ENCODE measurements around the gene RBM20. TPM values are rescaled to one million over a fixed set of nuclear protein-coding genes. Genes with fewer than 3 reads are reported as not detected.

RBM20 gene
- total and polyA plus RNA-seq, 10 of the 15 experiments (the other 5 are each of a cell fraction or from before 2014, with no cell fraction given): 0.04 to 0.26 (median 0.15) TPM

GRCh38 chr10:110739811-110740271, 95.7 kb downstream of the RBM20 start:
- no peak overlapping the region for H3K27ac ChIP-seq (ENCODE audit: control insufficient read depth, insufficient read depth)
- H3K9me3 ChIP-seq (replicated peaks; ENCODE audit: control insufficient read depth, insufficient read depth, low read length): no peaks in the 10 kb centered on the region
- WGBS (ENCODE audit: insufficient coverage, insufficient replicate concordance, low lambda C conversion rate, missing lambda C conversion rate): 29% methylated on average over 4 of the region's 7 CpGs
- H3K79me2 ChIP-seq (ENCODE audit: control insufficient read depth, insufficient read depth, low read length): no peaks in the 10 kb centered on the region
- H3K4me3 ChIP-seq: no peak overlapping the region
- H3K4me2 ChIP-seq (ENCODE audit: control insufficient read depth, insufficient read depth): no peak overlapping the region
- intact Hi-C loops (cut with micrococcal nuclease; ENCODE audit: unreplicated experiment) (loop anchor here (10.0 kb wide), 2 partner anchors 275 to 335 kb away; partner anchors contain the start of gene ADRA2A), in situ Hi-C loops (cut with MboI) (loop anchor here (25.0 kb wide), 1 partner anchor 597 kb away; no protein-coding TSS in a partner anchor)
- H3K36me3 ChIP-seq (ENCODE audit: control insufficient read depth in 2 of 2, insufficient read depth in 2 of 2, low read length in 1 of 2): no peaks in the 10 kb centered on the region
- ATAC-seq (no peak), DNase-seq (ENCODE audit: low read depth, low spot score) (no peak), FAIRE-seq (no peak)
- no peak overlapping the region for H3K9ac ChIP-seq (ENCODE audit: control insufficient read depth, insufficient read depth, low read length)
- no TSS peak for BruUV-seq (replicated peaks)
- ChIA-PET POLR2A (no interaction called here), RAD21 (ENCODE audit: unreplicated experiment) (no interaction called here), SMC1A (ENCODE audit: uncharacterized antibody, unreplicated experiment) (interaction anchor here (1.1 kb wide), 1 partner anchor 9 kb away, joined by 3 read pairs; no protein-coding TSS in a partner anchor), CTCF (interaction anchor here (1.1 to 1.8 kb wide), 3 partner anchors 64 to 263 kb away, joined by 4 read pairs; no protein-coding TSS in a partner anchor)
- H3K27me3 ChIP-seq (replicated peaks in 1 of 2; ENCODE audit: control insufficient read depth in 2 of 2, insufficient read depth in 2 of 2, low read length in 1 of 2): 0 out of 4 replicates have a peak, but pooled peaks cover 0 to under 1% of the 10 kb centered on the region in 2 experiments
- no peaks in the 10 kb centered on the region for H4K20me1 ChIP-seq (ENCODE audit: control insufficient read depth, insufficient read depth)
- no peak overlapping the region for H2AFZ ChIP-seq (ENCODE audit: control insufficient read depth, low read depth, low read length)
- peaks cover 5% of the 10 kb centered on the region for H3K4me1 ChIP-seq (ENCODE audit: control insufficient read depth, insufficient read depth, low read length)
- TF ChIP-seq CEBPB (IDR thresholded peaks at IDR 0.05; ENCODE audit: borderline replicate concordance in 1 of 2, low read depth in 2 of 2, low read length in 2 of 2) (no peak), FOXK2 (IDR thresholded peaks at IDR 0.05) (no peak), BMI1 (IDR thresholded peaks at IDR 0.05; ENCODE audit: borderline replicate concordance) (no peak), POU2F2 (IDR thresholded peaks at IDR 0.05; ENCODE audit: borderline replicate concordance, low read depth, low read length) (no peak), TCF3 (IDR thresholded peaks at IDR 0.05; ENCODE audit: borderline replicate concordance, insufficient read depth, low read depth, low read length) (no peak), MYB (IDR thresholded peaks at IDR 0.05; ENCODE audit: borderline replicate concordance, low read depth, low read length) (no peak), NFYA (IDR thresholded peaks at IDR 0.05; ENCODE audit: borderline replicate concordance, low read depth, low read length) (no peak), ELK1 (IDR thresholded peaks at IDR 0.05; ENCODE audit: low read depth, low read length) (no peak), ZNF687 (IDR thresholded peaks at IDR 0.05) (no peak), SMARCA5 (IDR thresholded peaks at IDR 0.05) (no peak), BCLAF1 (IDR thresholded peaks at IDR 0.05) (no peak), CBX3 (IDR thresholded peaks at IDR 0.05; ENCODE audit: borderline replicate concordance, low read depth) (no peak), MYC (IDR thresholded peaks at IDR 0.05; ENCODE audit: insufficient read depth, insufficient read length, insufficient replicate concordance, low read length, severe bottlenecking) (no peak)

Measured in GM12878 (cell line).